ENCODE data around the gene MRTFB. TPM values are rescaled to one million over a fixed set of nuclear protein-coding genes. Genes with fewer than 3 reads are reported as not detected.

MRTFB gene
- total and polyA plus RNA-seq, 2 of the 13 experiments (the other 11 are each of a cell fraction or from before 2014, with no cell fraction given): 11.4 to 14.0 TPM

DNA sequence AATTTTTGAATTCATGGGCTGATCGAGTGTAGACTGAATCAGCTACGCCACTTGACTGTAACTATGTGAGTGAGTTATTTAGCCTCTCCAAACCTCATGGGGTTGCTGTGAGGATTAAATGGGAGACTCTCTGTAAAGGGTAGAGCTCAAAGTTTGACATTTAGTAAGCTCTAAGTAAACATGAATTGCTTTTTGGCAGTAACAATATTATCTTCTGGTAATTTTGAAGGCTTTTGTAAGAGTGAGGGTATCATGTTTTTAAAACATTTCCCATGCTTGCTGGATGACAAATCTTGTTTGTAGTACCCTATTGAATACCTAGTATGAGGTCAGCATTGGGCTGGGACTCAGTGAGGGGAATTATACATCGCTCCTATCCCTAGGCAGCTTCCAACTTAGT, 35.3 kb downstream of the MRTFB start (continued):
- TF ChIP-seq, protein P1, sequence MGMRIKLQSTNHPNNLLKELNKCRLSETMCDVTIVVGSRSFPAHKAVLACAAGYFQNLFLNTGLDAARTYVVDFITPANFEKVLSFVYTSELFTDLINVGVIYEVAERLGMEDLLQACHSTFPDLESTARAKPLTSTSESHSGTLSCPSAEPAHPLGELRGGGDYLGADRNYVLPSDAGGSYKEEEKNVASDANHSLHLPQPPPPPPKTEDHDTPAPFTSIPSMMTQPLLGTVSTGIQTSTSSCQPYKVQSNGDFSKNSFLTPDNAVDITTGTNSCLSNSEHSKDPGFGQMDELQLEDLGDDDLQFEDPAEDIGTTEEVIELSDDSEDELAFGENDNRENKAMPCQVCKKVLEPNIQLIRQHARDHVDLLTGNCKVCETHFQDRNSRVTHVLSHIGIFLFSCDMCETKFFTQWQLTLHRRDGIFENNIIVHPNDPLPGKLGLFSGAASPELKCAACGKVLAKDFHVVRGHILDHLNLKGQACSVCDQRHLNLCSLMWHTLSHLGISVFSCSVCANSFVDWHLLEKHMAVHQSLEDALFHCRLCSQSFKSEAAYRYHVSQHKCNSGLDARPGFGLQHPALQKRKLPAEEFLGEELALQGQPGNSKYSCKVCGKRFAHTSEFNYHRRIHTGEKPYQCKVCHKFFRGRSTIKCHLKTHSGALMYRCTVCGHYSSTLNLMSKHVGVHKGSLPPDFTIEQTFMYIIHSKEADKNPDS (CRISPR knock-in tag; IDR thresholded peaks at IDR 0.05): peak; percentile 87
- TF ChIP-seq TOE1 (CRISPR knock-in tag; IDR thresholded peaks at IDR 0.05): no peak
- TF ChIP-seq, protein P2, sequence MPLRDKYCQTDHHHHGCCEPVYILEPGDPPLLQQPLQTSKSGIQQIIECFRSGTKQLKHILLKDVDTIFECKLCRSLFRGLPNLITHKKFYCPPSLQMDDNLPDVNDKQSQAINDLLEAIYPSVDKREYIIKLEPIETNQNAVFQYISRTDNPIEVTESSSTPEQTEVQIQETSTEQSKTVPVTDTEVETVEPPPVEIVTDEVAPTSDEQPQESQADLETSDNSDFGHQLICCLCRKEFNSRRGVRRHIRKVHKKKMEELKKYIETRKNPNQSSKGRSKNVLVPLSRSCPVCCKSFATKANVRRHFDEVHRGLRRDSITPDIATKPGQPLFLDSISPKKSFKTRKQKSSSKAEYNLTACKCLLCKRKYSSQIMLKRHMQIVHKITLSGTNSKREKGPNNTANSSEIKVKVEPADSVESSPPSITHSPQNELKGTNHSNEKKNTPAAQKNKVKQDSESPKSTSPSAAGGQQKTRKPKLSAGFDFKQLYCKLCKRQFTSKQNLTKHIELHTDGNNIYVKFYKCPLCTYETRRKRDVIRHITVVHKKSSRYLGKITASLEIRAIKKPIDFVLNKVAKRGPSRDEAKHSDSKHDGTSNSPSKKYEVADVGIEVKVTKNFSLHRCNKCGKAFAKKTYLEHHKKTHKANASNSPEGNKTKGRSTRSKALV (CRISPR knock-in tag; IDR thresholded peaks at IDR 0.05): no peak
- TF ChIP-seq ZNF670 (CRISPR knock-in tag; IDR thresholded peaks at IDR 0.05; ENCODE audit: borderline replicate concordance): no peak
- TF ChIP-seq, protein P3, sequence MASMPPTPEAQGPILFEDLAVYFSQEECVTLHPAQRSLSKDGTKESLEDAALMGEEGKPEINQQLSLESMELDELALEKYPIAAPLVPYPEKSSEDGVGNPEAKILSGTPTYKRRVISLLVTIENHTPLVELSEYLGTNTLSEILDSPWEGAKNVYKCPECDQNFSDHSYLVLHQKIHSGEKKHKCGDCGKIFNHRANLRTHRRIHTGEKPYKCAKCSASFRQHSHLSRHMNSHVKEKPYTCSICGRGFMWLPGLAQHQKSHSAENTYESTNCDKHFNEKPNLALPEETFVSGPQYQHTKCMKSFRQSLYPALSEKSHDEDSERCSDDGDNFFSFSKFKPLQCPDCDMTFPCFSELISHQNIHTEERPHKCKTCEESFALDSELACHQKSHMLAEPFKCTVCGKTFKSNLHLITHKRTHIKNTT (CRISPR knock-in tag; IDR thresholded peaks at IDR 0.05): no peak
- no peak for TF ChIP-seq ZNF777 (CRISPR knock-in tag; IDR thresholded peaks at IDR 0.05)
- TF ChIP-seq ZNF468 (CRISPR knock-in tag; IDR thresholded peaks at IDR 0.05): no peak
- TF ChIP-seq, protein P4, sequence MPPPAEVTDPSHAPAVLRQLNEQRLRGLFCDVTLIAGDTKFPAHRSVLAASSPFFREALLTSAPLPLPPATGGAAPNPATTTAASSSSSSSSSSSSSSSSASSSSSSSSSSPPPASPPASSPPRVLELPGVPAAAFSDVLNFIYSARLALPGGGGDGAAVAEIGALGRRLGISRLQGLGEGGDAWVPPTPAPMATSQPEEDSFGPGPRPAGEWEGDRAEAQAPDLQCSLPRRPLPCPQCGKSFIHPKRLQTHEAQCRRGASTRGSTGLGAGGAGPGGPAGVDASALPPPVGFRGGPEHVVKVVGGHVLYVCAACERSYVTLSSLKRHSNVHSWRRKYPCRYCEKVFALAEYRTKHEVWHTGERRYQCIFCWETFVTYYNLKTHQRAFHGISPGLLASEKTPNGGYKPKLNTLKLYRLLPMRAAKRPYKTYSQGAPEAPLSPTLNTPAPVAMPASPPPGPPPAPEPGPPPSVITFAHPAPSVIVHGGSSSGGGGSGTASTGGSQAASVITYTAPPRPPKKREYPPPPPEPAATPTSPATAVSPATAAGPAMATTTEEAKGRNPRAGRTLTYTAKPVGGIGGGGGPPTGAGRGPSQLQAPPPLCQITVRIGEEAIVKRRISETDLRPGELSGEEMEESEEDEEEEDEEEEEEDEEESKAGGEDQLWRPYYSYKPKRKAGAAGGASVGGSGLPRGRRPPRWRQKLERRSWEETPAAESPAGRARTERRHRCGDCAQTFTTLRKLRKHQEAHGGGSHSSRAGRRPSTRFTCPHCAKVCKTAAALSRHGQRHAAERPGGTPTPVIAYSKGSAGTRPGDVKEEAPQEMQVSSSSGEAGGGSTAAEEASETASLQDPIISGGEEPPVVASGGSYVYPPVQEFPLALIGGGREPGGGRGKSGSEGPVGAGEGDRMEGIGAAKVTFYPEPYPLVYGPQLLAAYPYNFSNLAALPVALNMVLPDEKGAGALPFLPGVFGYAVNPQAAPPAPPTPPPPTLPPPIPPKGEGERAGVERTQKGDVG (CRISPR knock-in tag; IDR thresholded peaks at IDR 0.05; ENCODE audit: borderline replicate concordance): no peak
- TF ChIP-seq FOXA3 (CRISPR knock-in tag; IDR thresholded peaks at IDR 0.05): peak; percentile 92
- no peak for TF ChIP-seq IKZF4 (CRISPR knock-in tag; IDR thresholded peaks at IDR 0.05; ENCODE audit: borderline replicate concordance, low read depth, not compliant biosample characterization)
- no peak for TF ChIP-seq MZF1 (CRISPR knock-in tag; IDR thresholded peaks at IDR 0.05; ENCODE audit: borderline replicate concordance)
- TF ChIP-seq ZSCAN29 (CRISPR knock-in tag; conservative IDR thresholded peaks at IDR 0.05): no peak
- TF ChIP-seq ZFP41 (CRISPR knock-in tag; IDR thresholded peaks at IDR 0.05; ENCODE audit: borderline replicate concordance): no peak
- TF ChIP-seq ZNF660 (CRISPR knock-in tag; IDR thresholded peaks at IDR 0.05; ENCODE audit: borderline replicate concordance, low read depth): no peak
- TF ChIP-seq NFATC3 (CRISPR knock-in tag; IDR thresholded peaks at IDR 0.05): no peak
- no peak for TF ChIP-seq ZKSCAN5 (CRISPR knock-in tag; IDR thresholded peaks at IDR 0.05)
- TF ChIP-seq SOX13 (IDR thresholded peaks at IDR 0.05): no peak
- peak in 1 of 2 experiments; percentile 74; a peak in 2 of 4 replicates for TF ChIP-seq SOX13 (CRISPR knock-in tag; conservative IDR thresholded peaks at IDR 0.05 in 1 of 2, IDR thresholded peaks at IDR 0.05 in 1 of 2)
- peak; percentile 36; the same call in 1 of the 2 replicates for TF ChIP-seq ZNF772 (CRISPR knock-in tag; IDR thresholded peaks at IDR 0.05)
- TF ChIP-seq, protein P5, sequence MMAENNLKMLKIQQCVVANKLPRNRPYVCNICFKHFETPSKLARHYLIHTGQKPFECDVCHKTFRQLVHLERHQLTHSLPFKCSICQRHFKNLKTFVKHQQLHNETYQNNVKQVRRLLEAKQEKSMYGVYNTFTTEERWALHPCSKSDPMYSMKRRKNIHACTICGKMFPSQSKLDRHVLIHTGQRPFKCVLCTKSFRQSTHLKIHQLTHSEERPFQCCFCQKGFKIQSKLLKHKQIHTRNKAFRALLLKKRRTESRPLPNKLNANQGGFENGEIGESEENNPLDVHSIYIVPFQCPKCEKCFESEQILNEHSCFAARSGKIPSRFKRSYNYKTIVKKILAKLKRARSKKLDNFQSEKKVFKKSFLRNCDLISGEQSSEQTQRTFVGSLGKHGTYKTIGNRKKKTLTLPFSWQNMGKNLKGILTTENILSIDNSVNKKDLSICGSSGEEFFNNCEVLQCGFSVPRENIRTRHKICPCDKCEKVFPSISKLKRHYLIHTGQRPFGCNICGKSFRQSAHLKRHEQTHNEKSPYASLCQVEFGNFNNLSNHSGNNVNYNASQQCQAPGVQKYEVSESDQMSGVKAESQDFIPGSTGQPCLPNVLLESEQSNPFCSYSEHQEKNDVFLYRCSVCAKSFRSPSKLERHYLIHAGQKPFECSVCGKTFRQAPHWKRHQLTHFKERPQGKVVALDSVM (CRISPR knock-in tag; IDR thresholded peaks at IDR 0.05): no peak

Data from HepG2 (cell line).